ENCODE data around the gene RALGAPA2.

Gene RALGAPA2

GRCh38 chr20:20528861-20529260, 183.6 kb downstream of the RALGAPA2 start:
- Histone ChIP-seq H3K27me3 (ENCODE audit: insufficient read depth, low read length, poor library complexity, severe bottlenecking) (no peaks in the 10 kb centered on the region), H2AFZ (ENCODE audit: low read length) (no peak overlapping the region), H4K20me1 (ENCODE audit: insufficient read depth, low read length, poor library complexity, severe bottlenecking) (no peaks in the 10 kb centered on the region), H3K9me2 (replicated peaks; ENCODE audit: low read depth, low read length) (no peaks in the 10 kb centered on the region), H3K4me3 (ENCODE audit: low read length, poor library complexity, severe bottlenecking) (no peak overlapping the region), H3F3A (ENCODE audit: low read depth) (no peaks in the 10 kb centered on the region), H3K4me2 (ENCODE audit: low read depth, low read length, poor library complexity, severe bottlenecking) (no peak overlapping the region), H3K9me3 (ENCODE audit: insufficient read depth, low read depth, low read length) (no peaks in the 10 kb centered on the region), H3K36me3 (ENCODE audit: insufficient read depth, low read length) (peaks cover 10% of the 10 kb centered on the region; the same call in 1 of the 2 replicates), H3K79me2 (ENCODE audit: insufficient read depth, low read length) (no peaks in the 10 kb centered on the region), H3K9ac (ENCODE audit: low read depth, low read length, poor library complexity, severe bottlenecking) (no peak overlapping the region), H3K4me1 (ENCODE audit: insufficient read depth, low read length, poor library complexity, severe bottlenecking) (peaks cover 9% of the 10 kb centered on the region)
- no peak for TF ChIP-seq CTCF (conservative IDR thresholded peaks at IDR 0.05; ENCODE audit: low read length)
- TF ChIP-seq EZH2phosphoT487 (IDR thresholded peaks at IDR 0.05; ENCODE audit: borderline replicate concordance): no peak

- no peak overlapping the region for H3K4me2 ChIP-seq (ENCODE audit: low read depth, low read length, poor library complexity, severe bottlenecking)
- peaks cover 9% of the 10 kb centered on the region for H3K4me1 ChIP-seq (ENCODE audit: insufficient read depth, low read length, poor library complexity, severe bottlenecking)
- H3K9me2 ChIP-seq (replicated peaks; ENCODE audit: low read depth, low read length): no peaks in the 10 kb centered on the region
- no peak overlapping the region for H2AFZ ChIP-seq (ENCODE audit: low read length)
- no peak overlapping the region for H3K4me3 ChIP-seq (ENCODE audit: low read length, poor library complexity, severe bottlenecking)
- TF ChIP-seq CTCF (conservative IDR thresholded peaks at IDR 0.05; ENCODE audit: low read length) (no peak), EZH2phosphoT487 (IDR thresholded peaks at IDR 0.05; ENCODE audit: borderline replicate concordance) (no peak)
- H3F3A ChIP-seq (ENCODE audit: low read depth): no peaks in the 10 kb centered on the region
- H4K20me1 ChIP-seq (ENCODE audit: insufficient read depth, low read length, poor library complexity, severe bottlenecking): no peaks in the 10 kb centered on the region
- H3K36me3 ChIP-seq (ENCODE audit: insufficient read depth, low read length): peaks cover 10% of the 10 kb centered on the region; the same call in 1 of the 2 replicates
- no peak overlapping the region for H3K9ac ChIP-seq (ENCODE audit: low read depth, low read length, poor library complexity, severe bottlenecking)
- H3K79me2 ChIP-seq (ENCODE audit: insufficient read depth, low read length): no peaks in the 10 kb centered on the region
- H3K27me3 ChIP-seq (ENCODE audit: insufficient read depth, low read length, poor library complexity, severe bottlenecking): no peaks in the 10 kb centered on the region
- H3K9me3 ChIP-seq (ENCODE audit: insufficient read depth, low read depth, low read length): no peaks in the 10 kb centered on the region
Measured at GRCh38 chr20:20527661-20528060, 184.8 kb downstream of the RALGAPA2 start.

- Histone ChIP-seq H3K9me2 (replicated peaks; ENCODE audit: low read depth, low read length) (no peaks in the 10 kb centered on the region), H3K4me1 (ENCODE audit: insufficient read depth, low read length, poor library complexity, severe bottlenecking) (peaks cover 9% of the 10 kb centered on the region), H3K9ac (ENCODE audit: low read depth, low read length, poor library complexity, severe bottlenecking) (no peak overlapping the region), H3K36me3 (ENCODE audit: insufficient read depth, low read length) (peaks cover 7% of the 10 kb centered on the region; the same call in 1 of the 2 replicates), H3K4me3 (ENCODE audit: low read length, poor library complexity, severe bottlenecking) (no peak overlapping the region), H3K79me2 (ENCODE audit: insufficient read depth, low read length) (no peaks in the 10 kb centered on the region), H3K9me3 (ENCODE audit: insufficient read depth, low read depth, low read length) (no peaks in the 10 kb centered on the region), H3K27me3 (ENCODE audit: insufficient read depth, low read length, poor library complexity, severe bottlenecking) (no peaks in the 10 kb centered on the region), H4K20me1 (ENCODE audit: insufficient read depth, low read length, poor library complexity, severe bottlenecking) (no peaks in the 10 kb centered on the region), H3K4me2 (ENCODE audit: low read depth, low read length, poor library complexity, severe bottlenecking) (no peak overlapping the region), H3F3A (ENCODE audit: low read depth) (no peaks in the 10 kb centered on the region), H2AFZ (ENCODE audit: low read length) (no peak overlapping the region)
- TF ChIP-seq EZH2phosphoT487 (IDR thresholded peaks at IDR 0.05; ENCODE audit: borderline replicate concordance) (no peak), CTCF (conservative IDR thresholded peaks at IDR 0.05; ENCODE audit: low read length) (no peak)
Measured at GRCh38 chr20:20525756-20526155, 186.7 kb downstream of the RALGAPA2 start.
